HL-60/S4 (cell line): Measurements from ENCODE around the gene SPACA4.

Experiments used
- in situ Hi-C: fragments of 300-500 bp; cut with MboI; formaldehyde crosslinking; loops from 2 replicates; pipeline ENCODE4 v1.14.3; 2022; ENCODE audit warnings: low sequenced_read_pairs

The SPACA4 gene, protein sequence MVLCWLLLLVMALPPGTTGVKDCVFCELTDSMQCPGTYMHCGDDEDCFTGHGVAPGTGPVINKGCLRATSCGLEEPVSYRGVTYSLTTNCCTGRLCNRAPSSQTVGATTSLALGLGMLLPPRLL

DNA sequence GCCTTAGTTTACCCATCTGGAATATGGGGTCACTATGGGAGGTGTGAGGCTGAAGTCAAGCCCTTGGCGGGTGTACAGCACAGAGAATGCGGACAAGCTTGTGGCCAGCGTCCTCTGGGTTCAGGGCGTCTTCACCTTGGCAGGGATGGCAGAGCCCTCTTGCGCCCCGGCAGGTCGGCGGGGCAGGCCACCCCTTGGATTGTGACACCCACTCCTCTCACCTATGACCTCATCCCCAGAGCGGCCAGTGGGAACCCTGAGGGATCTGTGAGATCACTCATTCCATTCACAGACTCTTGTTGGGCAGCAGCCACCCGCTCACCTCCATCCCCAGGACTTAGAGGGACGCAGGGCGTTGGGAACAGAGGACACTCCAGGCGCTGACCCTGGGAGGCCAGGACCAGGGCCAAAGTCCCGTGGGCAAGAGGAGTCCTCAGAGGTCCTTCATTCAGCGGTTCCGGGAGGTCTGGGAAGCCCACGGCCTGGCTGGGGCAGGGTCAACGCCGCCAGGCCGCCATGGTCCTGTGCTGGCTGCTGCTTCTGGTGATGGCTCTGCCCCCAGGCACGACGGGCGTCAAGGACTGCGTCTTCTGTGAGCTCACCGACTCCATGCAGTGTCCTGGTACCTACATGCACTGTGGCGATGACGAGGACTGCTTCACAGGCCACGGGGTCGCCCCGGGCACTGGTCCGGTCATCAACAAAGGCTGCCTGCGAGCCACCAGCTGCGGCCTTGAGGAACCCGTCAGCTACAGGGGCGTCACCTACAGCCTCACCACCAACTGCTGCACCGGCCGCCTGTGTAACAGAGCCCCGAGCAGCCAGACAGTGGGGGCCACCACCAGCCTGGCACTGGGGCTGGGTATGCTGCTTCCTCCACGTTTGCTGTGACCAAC, at the start of gene SPACA4:
TSS of gene SPACA4 (plus strand) at position 280 of the 896 bp plus-strand sequence. CDS start at position 517, 237 bp downstream.
- in situ Hi-C loops = no loop called here

DNA sequence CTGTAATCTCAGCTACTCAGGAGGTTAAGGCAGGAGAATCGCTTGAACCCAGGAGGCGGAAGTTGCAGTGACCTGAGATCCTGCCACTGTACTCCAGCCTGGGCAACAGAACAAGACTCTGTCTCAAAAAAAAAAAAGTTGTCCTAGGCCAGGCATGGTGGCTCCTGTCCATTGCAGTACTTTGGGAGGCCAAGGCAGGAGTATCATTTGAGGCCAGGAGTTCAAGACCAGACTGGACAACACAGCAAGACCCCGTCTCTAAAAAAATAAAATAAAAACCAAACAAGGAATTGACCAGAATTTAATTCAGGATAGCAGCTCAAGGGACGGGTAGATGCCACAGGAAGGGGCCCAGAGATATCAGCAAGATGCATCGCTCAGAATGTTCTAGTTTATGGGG, 49.7 kb upstream of the SPACA4 start:
- in situ Hi-C loops = no loop called here

DNA sequence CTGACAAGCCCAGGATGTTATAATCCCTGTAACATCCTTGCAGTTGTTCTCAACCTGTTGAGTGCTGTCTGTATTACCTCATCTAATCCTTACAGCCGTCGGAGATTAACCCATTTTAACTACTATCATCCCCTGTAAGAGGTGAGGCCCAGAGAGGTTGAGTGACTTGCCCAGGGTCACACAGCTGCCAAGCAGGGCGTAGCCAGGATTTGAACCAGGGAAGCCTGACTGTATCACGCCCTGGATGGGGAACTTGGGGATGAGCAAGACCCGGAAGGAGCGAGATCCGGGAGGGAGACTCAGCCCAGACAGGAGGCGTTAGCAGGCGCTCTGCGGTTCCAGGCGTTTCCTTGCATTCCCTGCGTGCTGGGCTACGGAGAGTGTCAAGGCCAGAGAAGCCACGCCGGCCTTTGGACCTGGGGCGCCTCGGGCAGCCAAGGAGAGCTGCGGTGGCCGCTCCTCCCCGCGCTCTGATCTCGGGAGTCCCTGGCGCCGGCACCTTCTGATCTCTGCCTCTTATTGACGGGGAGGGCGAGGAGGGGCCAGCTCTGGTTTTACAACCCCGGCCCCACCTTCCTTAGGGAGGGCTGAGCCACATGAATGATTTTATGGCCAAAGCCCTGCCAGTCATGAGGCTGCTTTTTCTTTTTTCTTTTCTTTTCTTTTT, 48.4 kb upstream of the SPACA4 start:
- in situ Hi-C loops = no loop called here

DNA sequence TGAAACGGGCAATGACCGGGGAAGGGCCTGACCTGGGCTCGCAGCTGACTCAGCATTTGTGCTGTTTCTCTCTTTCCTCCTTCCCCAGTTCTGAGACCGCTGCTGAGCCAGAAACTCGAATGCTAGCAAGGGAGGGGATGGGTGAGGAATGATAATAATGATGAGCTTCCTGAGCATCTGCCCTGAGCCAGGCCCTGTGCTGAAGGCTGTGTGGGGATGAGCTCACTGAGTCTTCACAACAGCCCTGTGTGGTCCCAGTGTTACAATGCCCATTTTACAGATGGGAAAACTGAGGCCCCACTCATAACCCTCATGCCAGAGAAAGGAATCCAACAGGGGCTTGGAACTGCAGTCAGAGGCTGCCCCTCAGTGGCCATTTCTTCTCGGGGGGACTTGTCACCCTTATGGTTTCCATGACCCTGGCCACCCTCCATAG, 46.4 kb upstream of the SPACA4 start:
- in situ Hi-C loops = no loop called here

DNA sequence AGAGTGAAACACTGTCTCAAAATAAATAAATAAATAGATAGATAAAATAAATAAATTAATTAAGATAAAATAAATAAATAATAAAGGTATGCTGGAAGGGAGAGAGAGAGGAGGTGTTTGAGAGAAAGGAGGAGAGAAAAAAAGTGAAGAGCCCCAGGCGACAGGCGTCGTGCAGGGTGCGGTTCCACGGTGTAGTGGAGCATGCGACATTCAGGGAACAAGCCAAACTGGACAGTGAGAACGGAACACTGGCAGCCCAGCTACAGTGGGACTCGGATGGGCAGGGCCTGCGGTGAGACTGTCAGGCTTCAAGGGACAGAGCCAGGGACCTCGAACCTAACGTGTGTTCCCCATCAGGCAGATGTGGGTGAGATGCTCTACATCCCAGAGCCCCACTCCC, 45.1 kb upstream of the SPACA4 start:
- in situ Hi-C loops = no loop called here

DNA sequence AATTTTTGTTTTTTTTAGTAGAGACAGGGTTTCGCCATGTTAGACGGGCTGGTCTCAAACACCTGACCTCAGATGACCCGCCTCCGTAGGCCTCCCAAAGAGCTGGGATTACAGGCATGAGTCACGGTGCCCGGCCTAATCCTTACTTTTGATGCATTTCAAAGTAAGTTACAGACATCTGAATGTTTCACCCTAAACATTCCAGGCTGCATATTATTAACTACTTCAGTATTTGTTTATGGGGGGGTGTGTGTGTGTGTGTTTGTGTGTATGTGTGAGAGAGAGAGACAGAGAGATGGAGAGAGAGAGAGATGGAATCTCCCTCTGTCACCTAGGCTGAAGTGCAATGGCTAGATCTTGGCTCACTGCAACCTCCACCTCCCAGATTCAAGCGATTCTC, 41.5 kb upstream of the SPACA4 start:
- in situ Hi-C loops = no loop called here

DNA sequence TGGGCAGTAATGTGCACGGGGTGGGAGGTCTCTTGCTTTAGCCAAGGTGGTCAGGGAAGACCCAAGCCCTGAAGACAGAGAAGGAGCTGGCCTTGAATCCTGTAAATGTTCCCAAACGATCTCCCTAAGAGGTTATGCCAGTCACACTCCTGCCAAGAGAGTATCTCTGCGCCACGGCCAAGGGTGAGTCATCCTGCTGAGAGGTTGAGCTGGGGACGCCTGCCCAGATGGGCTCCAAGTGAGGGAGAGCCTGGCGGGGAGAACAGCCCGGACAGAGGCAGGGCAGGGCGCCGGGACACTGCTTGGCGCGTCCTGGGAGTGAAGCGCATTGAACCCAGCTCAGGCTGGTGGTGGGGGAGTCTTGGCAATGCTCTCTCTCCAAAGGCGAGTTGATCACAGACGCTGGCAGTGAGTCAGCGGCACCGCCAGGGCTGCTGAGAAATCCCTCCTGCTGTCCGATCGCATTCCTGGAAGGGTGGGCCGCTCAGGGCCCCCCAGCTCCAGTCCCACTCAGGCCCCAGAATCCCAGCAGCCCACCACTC, 38.1 kb upstream of the SPACA4 start:
- in situ Hi-C loops = no loop called here

DNA sequence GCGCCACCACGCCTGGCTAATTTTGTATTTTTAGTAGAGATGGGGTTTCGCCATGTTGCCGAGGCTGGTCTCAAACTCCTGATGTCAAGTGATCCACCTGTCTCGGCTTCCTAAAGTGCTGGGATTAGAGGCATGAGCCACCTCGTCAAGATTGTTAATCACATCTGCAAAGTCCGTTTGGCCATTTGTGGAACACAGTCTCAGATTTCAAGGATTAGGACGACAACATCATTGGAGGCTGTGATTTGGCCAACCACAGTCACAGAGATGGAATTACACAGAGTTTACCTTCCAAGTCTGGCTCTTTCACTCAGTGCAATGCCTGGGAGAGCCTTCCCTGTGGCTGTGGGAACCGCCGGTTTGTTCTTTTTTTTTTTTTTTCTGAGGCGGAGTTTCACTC, 36.7 kb upstream of the SPACA4 start:
- in situ Hi-C loops = no loop called here

DNA sequence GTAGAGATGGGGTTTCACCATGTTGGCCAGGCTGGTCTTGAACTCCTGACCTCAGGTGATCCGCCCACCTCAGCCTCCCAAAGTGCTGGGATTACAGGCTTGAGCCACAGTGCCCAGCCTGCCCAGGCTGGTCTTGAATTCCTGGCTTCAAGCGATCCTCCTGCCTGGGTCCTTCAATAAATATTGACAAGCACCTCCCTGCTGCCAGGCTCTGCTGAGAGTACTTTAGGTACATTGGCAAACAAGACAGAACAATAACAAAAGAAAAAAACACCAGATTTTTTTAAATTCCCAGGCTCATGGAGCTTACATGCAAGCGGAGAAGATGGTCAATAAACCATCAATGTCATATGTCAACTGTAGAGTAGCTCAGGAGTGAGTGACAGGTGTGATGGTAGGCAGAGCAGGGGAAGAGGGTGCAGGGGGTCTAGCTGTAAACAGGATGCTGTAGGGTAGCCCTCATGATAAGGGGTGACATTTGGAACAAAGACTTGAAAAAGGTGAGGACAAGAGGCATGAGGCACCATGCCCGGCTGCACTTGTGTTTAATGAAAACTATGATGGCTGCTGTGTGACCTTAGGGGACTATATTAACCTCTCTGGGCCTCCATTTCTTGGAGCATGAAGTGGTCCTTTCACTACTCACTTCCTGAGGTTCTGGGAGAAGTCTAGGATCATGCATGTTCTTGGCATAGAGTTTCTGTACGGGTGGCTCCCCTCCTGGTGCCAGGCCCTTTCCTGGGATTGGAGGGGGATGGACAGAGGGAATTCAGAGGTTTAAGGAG, 35.0 kb upstream of the SPACA4 start:
- in situ Hi-C loops = no loop called here

DNA sequence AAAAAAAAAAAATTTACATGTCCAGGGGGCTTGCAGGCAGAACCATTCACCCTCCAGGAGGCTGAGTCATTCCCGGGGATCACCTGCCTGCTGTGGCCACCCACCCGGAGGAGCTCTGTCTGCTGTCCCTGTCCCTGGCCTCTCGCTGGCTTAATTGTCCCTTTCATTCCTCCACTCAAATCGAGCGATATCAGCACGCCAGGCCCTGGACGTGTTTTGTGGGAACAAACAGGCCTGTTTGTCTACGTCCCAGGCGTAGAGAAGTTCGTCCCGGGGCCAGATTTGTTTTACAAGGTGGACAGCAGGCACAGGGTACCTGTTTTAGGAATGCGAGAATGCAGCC, 33.4 kb upstream of the SPACA4 start:
- in situ Hi-C loops = no loop called here

DNA sequence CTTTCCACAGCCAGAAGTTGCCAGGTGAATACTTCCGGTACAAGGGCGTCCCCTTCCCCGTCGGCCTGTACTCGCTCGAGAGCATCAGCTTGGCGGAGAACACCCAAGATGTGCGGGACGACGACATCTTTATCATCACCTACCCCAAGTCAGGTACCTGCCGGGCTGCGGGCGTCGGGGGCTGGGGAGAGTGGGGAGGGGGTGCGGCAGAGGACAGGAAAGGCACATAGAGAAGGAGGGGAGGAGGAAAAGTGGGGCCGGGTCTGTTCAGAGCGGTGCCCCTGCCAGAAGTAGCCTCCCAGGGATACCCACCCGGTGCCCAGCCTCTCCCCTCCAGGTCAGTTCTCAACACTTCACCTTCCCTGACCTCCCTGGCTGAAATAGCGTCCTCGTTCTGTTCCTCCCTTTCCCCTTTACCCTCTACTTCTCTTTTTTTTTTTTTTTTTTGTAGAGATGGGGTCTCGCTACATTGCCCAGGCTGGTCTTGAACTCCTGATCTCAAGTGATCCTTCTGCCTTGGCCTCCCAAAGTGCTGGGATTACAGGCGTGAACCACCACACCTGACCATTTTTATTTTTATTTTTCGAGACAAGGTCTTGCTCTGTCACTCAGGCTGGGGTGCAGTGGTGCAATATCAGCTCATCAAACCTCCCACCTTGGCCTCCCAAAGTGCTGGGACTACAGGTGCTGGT, 30.5 kb upstream of the SPACA4 start:
- in situ Hi-C loops = loop anchor here (5.0 to 25.0 kb wide), 2 partner anchors 69 to 589 kb away; partner anchors contain the start of genes BSPH1 and ELSPBP1

DNA sequence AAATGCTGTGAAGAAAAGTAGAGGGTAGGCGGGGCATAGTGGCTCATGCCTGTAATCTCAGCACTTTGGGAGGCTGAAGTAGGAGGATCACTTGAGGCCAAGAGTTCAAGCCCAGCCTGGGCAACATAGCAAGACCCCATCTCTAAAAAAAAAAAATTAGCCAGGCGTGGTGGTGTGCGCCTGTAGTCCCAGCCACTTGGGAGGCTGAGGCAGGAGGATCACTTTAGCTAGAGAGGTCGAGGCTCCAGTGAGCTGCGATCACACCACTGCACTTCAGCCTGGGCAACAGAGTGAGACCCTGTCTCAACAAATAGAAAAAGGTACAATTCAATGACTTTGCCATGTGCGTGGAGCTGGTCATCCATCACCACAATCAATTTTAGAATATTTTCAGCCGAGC, 28.6 kb upstream of the SPACA4 start:
- in situ Hi-C loops = loop anchor here (5.0 to 25.0 kb wide), 2 partner anchors 71 to 591 kb away; partner anchors contain the start of genes BSPH1 and ELSPBP1

DNA sequence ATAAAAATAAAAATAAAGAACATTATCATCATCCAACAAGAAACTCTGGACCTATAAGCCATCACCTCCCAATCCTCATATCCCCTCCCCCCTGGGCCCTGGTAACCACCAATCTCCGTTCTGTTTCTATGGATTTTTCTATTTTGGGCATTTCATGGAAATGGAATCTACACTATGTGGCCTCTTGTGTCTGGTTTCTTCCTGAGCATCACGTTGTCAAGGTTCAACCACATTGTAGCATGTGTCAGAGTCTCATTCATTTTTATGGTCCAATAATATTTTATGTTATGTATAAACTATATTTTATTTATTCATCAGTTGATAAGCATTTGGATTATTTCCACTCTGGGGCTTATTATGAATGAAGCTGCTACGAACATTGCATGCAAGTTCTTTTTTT, 27.7 kb upstream of the SPACA4 start:
- in situ Hi-C loops = loop anchor here (5.0 to 25.0 kb wide), 2 partner anchors 72 to 592 kb away; partner anchors contain the start of genes BSPH1 and ELSPBP1

DNA sequence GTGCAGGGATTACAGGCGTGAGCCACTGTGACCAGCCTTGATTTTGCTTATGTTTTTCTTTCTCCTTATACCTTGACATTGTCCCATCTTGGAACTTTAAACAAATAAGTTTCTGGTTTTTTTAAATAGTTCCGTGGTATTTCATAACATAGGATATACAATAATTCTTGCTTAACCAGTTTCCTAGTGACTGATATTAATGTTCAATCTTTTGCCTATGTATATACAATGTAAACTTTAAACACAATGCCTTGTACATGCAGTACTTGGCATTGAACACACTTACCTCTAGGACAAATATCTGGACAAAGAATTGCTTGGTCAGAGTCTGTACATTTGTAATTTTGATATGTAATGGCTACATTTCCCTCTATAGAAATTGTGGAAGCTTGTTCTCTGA, 24.4 kb upstream of the SPACA4 start:
- in situ Hi-C loops = loop anchor here (10.0 to 25.0 kb wide), 2 partner anchors 267 to 595 kb away; partner anchors contain the start of genes BSPH1 and ELSPBP1

DNA sequence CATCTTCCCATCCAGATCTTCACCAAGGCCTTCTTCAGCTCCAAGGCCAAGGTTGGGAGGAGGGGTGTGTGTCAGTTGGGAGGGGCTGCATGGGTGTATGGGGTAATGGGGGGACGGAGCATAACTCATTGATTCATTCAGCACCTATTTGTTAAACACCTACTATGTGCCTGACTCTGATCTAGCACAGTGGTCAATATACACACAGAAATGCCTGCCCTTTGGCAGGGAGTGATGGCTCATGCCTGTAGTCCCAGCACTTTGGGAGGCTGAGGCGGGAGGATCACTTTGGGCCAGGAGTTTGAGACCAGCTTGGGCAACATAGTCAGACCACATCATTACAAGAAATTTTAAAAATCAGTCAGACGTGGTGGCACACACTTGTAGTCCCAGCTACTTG, 19.2 kb upstream of the SPACA4 start:
- in situ Hi-C loops = loop anchor here (10.0 to 25.0 kb wide), 2 partner anchors 273 to 600 kb away; partner anchors contain the start of genes BSPH1 and ELSPBP1

DNA sequence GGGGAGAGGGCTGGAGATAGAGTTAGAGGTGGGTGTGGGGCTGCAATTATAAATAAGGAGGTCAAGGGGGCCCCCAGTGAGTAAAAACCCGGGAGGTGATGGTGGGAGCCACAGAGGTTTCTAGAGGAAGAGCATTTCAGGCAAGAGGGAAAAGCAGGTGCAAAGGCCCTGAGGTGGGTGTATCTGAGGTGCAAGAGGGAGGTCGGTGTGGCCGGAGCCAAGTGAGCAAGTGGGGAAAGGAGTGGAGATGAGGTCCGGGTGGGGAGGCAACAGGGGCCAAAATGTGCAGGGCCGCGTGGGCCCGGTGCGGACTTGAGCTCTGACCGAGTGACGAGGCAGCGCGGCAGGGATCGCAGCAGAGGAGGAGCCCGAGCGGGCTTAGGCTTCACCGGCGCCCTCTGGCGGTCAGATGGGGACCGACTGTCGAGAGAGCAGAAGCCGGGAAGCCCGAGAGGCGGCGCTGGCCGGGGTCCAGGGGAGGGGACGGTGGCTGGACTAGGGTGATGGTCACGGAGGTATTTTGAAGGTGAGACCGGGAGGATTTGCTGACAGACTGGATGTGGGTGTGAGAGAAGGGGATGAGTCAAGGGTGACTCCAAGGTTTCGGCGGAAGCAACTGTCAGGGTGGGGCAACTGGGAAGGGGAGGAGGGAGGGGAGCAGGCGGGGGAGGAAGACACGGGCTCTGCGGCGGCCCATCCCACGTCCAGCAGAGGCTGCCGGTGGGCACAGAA, 17.7 kb upstream of the SPACA4 start:
- in situ Hi-C loops = loop anchor here (10.0 to 25.0 kb wide), 2 partner anchors 274 to 602 kb away; partner anchors contain the start of genes BSPH1 and ELSPBP1

DNA sequence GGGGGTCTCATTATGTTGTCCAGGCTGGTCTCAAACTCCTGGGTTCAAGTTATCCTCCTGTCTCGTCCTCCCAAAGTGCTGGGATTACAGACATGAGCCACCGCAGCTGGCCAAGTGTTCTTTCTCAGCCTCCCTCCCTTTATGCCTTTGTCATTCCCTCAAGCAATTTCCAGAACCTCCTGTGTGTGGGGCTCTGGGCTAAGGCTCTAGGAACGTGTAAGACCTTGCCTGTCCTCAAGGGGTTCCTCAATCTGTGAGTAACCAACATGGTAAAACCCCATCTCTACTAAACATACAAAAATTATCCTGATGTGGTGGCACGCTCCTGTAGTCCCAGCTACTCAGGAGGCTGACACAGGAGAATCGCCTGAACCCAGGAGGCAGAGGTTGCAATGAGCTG, 15.5 kb upstream of the SPACA4 start:
- in situ Hi-C loops = loop anchor here (25.0 kb wide), 1 partner anchor 604 kb away; the partner anchor contains the start of genes BSPH1 and ELSPBP1

DNA sequence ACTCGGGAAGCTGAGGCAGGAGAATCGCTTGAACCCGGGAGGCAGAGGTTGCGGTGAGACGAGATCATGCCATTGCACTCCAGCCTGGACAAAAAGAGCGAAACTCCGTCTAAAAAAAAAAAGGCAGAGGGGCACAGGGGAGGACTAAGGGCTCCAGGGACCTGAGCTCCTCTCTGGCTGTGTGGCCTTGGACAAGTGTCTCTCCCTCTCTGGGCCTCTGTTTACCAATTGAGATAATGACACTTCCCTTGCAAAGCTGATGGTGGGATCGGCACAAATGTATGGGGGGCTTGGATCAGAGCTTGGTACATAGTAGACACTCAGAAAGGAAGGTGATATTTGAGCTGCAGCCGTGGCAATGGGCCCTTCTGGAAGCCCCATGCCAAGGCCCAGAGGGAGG, 11.4 kb upstream of the SPACA4 start:
- in situ Hi-C loops = loop anchor here (25.0 kb wide), 1 partner anchor 608 kb away; the partner anchor contains the start of genes BSPH1 and ELSPBP1

DNA sequence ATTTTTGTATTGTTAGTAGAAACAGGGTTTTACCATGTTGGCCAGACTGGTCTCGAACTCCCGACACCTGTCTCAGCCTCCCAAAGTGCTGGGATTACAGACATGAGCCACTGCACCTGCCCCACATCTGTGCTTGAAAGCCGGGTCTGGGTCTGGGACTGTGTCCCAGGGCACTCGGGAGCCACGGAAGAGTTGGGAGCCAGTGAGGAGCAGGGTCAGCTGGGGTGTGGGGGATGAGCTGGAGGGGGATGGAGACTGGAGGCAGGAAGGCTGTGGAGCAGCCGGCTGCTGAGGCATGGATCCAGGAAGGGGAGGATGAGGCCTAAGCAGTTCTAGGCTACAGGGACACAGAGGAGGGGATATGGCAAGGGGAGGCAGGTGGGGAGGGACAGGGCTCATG, 10.7 kb upstream of the SPACA4 start:
- in situ Hi-C loops = loop anchor here (25.0 kb wide), 1 partner anchor 609 kb away; the partner anchor contains the start of genes BSPH1 and ELSPBP1
